D341Med (cell line): ENCODE measurements around the gene CARM1.
"Not testable (repeated sequence)": the region's sequence is repeated elsewhere in the genome, so short reads cannot be mapped to it uniquely, and the experiment has no call there.

Experiments
- DNase-seq: peaks from one replicate; pipeline ENCODE4 v3.0.0; 2012; ENCODE audit warnings: low spot score

The CARM1 gene

DNA sequence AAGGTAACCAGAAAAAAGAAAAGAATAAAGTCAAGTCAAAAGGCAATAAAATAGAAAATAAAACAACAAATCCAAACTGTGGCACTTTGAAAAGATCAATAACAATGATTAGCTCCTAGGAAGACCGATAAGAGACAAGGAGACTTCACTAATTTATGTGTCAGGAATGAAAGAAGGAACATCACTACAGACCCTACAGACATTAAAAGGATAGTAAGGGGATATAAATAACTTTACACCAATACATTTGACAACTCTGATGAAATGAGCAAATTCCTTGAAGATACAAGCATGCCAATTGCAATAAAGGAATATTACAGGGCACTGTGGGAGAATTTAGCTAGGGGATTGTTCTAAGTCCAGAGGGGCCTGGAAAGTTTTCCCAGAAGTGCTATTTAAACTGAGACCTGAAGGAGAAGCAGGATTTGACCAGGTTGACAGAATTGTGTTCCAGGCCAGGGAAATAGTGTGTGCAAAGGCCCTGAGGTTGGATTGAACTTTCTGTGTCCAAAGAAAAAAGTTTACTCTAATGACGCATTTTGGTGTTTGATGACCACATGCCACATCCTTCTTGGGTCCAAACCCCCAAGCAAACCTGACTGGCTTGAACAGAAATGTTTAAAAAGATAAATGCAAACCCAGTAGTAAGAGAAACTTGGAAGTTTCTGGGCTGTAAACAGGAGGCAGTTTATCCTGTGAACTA lies 24.7 kb upstream of the CARM1 start:
- no peak for DNase-seq

DNA sequence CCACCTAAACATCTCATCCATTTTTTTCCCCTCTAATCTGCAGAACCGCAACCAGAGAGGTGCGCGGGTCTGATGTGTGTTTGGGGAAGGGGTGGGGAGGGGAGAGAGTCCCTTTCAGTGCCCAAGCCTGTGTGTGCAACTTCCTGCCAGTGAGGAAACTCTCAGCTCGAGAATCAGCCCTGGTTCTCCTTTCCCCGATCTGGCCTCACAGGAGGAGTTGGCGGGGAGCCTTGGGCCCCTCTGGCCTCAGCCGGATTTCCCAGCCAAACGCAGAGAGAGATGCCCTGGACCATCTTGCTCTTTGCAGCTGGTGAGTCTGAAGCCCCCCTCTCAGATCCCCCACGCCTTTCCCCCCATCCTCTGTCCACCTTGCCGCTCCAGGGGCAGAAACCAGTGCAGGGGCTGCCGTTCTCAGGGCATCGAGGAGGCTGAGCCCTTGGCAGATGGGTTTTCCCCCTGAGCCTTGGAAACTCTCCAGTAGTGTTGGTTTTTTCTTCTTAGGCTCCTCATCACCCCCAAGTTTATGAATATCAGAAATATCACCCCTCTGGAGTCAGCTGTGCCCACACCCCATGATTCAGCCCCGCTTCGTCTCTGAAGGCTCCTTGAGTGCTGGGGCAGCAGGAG lies 23.0 kb upstream of the CARM1 start, which contains the start of gene C19orf38:
Gene C19orf38, plus strand, starts transcription at position 186 of the 627 bp plus-strand sequence. Its CDS starts 94 bp downstream, at position 280.
- DNase-seq, result no peak

DNA sequence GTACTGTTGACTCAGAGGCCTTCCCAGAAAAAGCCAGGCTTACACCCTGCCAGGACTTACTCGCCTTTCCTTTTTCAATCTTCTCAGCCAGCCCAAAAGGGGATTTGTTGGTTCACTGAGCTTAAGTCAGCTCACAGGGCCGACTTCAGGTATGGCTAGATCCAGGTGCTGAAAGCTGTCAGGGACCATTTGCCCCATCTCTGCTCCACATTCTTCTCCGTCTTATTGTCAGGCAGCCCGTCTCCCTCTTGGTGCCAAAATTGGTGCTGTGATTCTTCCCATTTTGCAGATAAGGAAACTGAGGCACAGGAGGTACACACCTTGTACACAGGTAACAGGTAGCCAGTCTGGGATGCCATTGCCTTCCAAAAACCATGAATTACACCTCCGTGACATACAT lies 20.7 kb upstream of the CARM1 start:
- no peak for DNase-seq

DNA sequence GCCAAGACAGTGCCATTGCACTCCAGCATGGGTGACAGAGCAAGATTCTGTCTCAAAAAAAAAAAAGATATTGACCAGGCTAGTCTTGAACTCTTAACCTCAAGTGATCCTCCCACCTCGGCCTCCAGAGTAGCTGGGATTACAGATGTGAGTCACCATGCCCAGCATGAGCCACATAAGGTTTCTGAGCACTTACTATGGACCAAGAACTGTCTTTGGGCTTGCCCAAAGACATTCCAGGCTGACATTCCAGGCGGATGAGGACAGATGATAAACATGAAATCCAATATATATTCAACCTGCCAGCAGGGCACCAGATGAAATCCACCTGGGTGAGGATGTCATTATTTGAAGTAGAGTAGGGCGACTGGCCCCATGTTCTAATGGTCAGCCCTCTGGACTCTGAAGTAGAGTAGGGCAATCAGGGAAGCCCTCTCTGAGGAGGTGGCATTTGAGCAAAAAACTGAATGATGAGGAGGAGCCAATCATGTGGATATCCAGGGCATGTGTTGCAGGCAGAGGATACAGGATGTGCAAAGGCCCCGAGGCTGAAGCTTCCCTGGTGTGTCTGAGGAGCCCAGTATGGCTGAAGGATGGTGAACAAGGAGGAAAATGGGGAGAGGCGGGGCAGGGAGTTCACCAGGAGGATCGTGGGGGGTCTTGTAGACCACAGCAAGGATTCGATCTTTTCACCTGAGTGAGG lies 19.1 kb upstream of the CARM1 start:
- no peak for DNase-seq

DNA sequence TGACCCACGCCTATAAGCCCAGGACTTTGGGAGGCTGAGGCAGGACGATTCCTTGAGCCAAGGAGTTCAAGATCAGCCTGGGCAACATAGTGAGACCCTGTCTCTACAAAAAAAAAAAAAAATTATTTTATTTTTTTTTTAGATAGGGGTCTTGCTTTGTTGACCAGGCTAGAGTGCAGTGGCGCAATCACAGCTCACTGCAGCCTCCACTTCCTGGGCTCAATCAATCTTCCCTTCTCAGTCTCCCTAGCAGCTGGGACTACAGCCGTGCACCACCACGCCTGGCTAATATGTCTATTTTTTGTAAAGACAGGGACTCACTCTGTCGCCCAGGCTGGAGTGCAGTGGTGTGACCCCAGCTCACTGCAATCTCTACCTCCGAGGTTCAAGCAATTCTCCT lies 18.4 kb upstream of the CARM1 start:
- no peak for DNase-seq

DNA sequence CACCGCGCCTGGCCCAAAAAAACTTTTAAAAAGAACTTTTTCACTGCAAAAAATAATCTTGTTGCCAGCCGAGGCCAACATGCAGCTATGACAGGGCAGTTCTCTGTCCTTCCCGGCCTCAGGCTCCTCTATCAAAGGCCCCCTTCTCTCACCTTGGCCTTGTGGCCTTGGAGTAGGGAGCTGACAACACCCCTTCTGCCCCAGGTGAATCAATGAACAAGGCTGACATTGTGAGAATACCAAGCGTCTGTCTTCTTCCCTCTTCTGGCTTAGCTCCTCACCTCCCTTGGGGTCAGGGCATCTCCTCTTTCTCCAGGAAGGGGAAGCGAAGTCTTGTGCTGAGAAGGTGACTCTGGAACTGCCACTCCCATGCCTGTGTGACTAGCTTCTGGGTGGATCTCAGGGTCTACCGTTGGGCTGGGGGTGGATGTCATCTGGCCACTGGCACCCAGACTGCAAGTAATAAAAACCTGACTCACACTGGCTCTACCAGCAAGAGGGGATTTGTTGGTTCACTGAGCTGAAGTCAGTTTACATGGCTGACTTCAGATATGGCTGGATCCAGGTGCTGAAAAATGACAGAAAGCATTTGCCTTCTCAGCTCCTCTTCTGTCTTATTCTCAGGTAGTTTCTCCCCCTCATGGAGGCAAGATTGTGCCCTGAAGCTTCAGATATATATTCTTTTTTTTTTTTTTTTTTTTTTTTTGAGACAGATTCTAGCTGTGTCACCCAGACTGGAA lies 16.8 kb upstream of the CARM1 start:
- DNase-seq, result no peak

DNA sequence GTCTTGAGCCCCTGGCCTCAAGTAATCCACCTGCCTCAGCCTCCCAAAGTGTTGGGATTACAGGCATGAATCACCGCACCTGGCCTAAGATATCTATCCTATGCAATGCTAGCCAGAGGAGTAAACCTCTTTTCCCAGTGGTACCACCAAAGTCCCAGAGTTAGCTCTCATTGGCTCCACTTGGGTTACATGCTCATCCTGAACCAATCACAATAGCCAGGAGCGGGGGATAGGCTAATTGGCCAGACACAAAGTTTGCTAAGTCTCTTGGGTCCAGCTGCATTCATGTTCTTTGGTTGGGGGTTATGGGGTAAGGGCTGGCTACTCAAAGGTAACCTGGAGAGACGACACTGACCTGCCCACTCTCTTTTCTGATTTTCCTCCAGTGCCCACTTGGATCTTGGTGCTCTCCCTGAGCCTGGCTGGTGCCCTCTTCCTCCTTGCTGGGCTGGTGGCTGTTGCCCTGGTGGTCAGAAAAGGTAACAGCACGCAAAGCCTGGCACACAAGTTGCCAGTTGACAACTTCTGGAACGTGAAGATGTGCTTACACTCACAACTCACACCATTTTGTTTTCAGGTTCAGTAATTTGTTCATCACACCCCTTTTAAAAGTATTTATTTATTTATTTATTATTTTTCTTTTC lies 15.4 kb upstream of the CARM1 start:
- DNase-seq, result peak; percentile 71

DNA sequence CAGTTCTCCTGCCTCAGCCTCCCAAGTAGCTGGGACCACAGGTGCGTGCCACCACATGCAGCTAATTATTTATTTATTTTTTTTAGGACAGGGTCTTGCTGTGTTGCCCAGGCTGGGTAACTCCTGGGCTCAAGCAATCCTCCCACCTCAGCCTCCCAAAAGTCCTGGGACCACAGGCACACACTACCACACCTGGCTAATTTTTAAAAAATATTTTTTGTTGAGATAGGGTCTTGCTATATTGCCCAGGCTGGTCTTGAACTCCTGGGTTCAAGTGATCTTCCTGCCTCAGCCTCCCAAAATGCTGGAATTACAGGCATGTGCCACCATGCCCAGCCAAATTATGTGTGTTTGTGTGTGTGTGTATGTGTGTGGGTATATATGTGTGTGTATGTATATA lies 14.5 kb upstream of the CARM1 start:
- not testable (repeated sequence) for DNase-seq

DNA sequence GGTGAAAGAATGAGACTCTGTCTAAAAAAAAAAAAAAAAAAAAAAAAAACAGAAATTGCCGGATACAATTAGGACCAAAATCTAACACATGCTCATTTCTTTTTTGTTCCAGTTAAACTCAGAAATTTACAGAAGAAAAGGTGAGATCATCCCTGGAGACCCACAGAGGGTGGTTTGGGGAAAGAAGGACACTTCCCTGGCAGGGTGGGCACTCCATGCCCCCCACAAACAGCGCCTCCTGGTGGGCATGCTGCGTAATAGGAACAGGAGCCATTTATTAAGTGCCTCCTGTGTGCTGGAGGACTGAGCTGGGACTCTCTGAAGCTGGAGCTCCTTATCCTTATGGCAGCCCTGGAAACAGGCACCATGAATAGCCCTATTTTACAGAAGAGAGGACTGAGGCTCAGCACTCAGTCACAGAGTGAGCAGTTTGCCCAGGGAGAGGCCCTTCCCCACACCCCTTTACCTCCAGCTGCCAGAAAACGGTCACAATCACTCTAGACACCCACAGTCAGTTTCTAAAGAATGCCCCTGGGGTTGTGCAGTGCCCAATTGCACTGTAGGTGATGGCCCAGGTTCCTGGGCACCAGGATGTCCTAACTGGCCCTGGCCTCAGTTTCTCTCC lies 13.0 kb upstream of the CARM1 start:
- peak; percentile 73 for DNase-seq

DNA sequence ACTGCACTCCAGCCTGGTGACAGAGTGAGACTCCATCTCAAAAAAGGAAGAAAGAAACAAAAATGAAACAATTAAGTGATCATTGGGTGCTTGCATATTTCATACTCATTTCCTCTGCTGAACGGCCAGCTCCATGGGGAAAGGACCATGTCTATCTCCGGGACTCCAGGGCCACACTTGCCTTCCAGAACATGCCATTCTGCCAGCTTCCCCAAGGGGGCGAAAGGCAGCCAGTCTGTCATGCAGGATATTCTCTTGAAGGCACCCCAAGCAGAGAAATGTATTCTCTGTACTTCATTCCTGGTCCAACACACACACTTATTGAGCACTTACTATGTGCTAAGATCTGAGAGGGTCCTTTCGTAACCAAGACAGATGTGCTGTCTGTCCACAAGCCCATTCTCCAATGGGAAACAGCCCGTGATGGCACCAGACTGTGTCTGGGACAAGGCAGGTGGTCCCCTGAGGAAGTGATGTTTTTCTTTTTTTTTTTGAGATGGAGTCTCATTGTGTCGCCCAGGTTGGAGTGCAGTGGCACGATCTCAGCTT lies 10.2 kb upstream of the CARM1 start:
- no peak for DNase-seq

DNA sequence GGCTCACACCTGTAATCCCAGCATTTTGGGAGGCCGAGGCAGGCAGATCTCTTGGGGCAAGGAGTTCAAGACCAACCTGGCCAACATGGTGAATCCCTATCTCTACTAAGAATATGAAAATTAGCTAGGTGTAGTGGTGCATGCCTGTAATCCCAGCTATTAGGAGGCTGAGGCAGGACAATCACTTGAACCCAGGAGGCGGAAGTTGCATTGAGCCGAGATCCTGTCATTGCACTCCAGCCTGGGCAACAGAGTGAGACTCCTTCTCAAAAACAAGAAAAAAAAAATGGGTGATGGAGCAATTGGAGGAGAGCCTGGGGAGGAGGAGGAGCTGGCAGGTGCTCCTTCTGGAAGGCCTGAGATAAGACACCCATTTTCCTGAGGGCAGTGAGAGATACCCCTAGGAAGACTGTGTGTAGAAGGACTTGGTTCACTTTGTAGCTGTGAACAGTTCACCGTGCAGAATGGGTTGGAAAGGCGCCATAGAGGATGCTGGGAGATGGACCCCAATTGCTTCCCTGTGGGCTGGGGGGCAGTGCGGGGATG lies 8.7 kb upstream of the CARM1 start:
- DNase-seq, result no peak

DNA sequence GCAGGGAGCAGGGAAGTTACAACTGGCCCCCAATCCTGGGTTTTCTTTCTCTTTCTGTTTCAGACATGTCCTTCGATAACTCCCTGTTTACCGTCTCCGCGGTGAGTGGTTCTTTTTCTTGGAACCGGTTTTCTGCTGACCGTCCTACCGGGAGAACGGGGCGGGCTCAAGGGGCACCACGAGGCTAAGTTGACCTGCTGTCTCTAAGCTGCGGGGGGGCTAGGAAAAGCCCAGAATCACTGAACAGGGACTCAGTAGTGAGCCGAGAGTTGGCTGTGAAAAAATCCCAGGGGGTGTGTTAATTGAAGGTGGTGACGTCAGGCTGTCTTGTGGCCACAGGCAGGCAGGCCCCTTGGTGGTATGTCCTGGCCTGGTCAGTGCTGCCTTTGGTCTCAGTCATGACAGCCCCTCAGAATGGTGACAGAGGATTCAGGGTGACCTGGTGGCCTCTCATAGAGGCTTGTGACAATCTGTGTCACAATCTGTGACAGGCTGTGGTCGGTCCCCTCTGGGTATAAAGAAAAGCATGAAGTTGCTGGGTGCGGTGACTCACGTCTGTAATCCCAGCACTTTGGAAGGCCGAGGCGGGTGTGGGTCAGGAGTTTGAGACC lies 8.1 kb upstream of the CARM1 start:
- no peak for DNase-seq

DNA sequence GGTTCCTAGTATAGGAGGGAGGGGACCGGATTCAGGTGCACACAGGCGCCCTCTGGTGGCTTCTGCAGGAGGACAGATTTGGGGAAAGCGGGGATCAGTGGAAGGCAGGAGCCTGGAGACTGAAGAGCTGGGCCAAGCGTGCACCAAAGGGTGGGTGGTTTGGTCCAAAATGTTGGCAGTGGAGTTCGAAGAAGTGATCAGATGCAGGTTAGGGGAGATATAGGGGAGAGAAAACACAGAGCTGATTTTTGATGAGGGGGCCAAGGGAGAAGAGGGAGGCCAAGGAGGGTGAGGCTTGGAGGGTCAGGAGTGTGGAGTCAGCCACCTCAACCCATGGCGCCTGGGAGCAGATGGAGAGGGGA lies 6.8 kb upstream of the CARM1 start:
- peak; percentile 86 for DNase-seq

DNA sequence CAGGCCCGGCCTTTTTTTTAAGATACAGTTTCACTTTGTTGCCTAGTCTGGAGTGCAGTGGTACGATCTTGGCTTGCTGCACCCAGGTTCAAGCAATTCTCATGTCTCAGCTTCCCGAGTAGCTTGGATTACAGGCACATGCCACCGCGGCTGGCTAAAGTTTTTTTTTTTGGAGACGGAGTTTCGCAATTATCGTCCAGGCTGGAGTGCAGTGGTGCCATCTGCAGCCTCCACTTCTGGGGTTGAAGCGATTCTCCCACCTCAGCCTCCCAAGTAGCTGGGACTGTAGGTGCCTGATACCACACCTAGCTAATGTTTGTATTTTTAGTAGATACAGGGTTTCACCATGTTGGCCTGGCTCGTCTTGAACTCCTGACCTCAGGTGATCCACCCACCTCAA lies 4.9 kb upstream of the CARM1 start:
- no peak for DNase-seq

DNA sequence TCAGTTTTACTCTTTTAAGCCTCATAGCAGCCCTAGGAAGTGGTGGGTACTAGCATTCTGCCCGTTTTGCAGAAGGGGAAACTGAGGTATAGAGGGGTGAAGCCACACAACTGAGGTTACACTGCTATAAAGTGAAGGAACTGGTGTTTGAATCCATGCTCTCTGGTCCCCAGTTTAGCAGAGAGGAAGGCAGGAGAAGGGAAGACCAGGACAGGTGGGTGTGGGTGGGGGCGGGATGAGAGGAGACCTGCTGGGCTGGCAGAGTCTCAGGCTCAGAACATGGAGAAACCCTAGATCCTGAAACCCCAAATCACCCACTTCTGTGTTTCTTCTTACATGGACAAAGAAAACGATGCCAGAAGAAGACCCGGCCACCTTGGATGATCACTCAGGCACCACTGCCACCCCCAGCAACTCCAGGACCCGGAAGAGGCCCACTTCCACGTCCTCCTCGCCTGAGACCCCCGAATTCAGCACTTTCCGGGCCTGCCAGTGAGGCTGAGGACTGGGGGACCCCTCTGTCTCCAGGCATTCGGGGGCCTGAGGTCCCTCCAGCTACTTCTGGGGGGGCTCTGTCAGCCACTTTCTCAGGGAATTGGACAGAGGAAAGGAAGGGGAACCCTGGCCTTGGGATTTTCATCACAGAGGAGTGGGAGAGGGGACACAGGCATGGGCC lies 2.3 kb upstream of the CARM1 start:
- DNase-seq, result no peak

DNA sequence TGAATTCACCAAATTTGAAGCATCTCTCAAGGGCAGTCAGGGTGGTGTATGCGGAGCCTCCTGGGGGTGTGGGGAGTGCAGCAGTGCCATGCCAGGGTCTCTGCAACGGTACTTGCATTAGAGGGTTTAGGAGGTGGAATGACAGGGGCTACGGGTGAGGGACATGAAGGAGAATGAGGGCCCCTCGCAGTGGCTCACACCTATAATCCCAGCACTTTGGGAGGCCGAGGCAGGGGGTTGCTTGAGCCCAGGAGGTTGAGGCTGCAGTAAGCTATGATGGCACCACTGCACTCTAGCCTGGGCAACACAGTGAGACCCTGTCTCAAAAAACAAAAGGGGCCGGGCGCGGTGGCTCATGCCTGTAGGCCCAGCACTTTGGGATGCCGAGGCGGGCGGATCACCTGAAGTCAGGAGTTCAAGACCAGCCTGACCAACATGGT lies 1.5 kb upstream of the CARM1 start:
- not testable (repeated sequence) for DNase-seq

DNA sequence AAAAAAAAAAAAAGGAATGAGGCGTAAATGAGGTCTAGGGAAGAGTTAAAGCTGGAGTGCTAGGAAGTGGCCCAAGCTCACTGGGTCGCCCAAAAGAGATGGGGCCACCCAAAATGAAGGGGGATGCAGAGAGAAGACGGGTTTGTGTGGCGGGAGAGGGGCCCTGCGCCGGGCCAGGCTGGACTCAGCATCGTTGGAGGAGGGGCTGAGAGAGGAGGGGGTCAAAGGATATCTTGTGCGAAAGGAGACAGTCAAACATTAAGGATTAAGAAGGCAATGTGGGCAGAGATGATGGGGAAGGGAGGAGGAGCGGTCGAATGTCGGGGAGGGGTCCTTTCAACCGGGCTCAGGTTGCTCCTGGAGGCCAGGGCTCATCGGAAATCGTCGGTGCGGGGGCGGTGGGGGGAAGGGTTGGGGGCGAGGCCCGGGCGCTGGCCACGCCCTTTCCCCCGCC lies 825 bp upstream of the CARM1 start:
- no peak for DNase-seq

DNA sequence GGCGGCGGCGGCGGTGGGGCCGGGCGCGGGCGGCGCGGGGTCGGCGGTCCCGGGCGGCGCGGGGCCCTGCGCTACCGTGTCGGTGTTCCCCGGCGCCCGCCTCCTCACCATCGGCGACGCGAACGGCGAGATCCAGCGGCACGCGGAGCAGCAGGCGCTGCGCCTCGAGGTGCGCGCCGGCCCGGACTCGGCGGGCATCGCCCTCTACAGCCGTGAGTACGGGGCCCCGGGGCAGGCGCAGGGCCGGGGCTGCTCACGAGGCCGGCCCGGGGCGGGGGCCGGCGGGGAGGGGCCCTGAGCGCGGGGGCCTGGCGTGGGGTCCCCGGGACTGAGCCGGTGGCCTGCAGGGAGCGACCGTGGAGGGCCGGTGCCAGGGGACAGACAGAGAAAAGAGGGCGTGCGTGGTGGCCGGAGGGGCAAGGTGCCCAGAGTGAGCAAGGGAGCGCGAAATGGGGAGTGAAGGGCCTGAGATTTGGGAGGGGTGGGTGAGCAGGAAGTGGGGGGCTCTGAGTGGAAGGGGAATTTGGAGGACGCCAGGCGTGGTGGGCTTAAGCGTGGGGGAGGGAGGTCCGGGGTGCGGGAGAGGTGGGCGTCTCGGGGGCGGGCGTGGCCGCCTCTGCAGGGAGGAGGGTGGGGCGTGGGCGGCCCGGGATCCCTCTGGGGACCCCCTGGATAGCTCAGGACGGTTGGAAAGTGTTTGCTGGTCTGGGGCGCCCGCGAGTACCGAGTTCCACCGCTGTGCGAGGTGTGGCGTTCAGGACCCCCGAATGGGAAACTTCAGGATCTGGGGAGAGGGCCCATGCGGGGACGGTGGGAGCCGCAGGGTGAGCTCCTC lies 575 bp downstream of the CARM1 start:
- peak; percentile 84 for DNase-seq

DNA sequence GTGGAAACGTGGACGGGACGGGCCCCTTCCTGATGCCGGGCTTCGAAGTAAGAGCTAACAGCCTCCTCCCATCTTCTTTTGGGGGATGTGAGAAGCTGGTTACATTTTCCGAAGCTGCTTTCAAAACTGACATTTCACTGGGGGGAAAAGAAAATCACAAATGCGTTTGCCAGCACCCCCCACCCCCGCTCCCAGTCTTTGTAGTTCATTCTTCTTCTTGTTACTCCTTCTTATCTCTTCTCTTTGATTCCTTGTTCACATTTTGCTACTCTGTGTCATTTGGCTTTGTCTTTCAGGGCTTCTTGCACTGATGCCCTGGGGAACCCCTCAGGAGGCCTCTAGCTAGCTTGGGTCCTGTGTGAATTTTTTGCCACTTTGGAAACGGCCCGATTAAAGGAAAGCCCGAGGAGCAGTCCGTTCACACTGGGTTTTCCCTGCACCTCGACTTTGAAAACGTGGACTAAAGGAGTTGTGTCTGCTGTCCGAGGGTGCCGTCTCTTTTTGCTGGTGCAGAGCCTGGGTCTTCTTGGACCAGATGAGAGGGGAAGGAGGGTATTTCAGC lies 1.3 kb downstream of the CARM1 start:
- no peak for DNase-seq
